SK-N-SH (cell line): ENCODE measurements around the gene CRYBG1. TPM values are rescaled to one million over a fixed set of nuclear protein-coding genes. Genes with fewer than 3 reads are reported as not detected.

Experiments used
- CTCF ChIA-PET: fragments of 300-600, 350-600 bp; formaldehyde crosslinking; extraction: SDS; loops from one replicate; lab custom pipeline; 2021; lab: Yijun Ruan, JAX
- POLR2A ChIA-PET: fragments of 350-600 bp; sonication (Branson Sonifier 250); formaldehyde crosslinking; extraction: SDS; loops from one replicate; lab custom pipeline; 2020; ENCODE audit warnings: antibody characterized with exemption, inconsistent platforms; lab: Yijun Ruan, JAX
- DNase-seq: peaks from one replicate; pipeline ENCODE4 v3.0.0; 2012
- H2AFZ ChIP-seq: fragments of 200-600 bp; sonication (generic); 2 replicates; pipeline ENCODE4 v1.8.1; 2016; ENCODE audit warnings: antibody characterized with exemption, mild to moderate bottlenecking, low read depth
- H3F3A ChIP-seq: fragments of 200-600 bp; sonication (generic); replicated peaks from 2 replicates; pipeline ENCODE3; 2016; ENCODE audit warnings: antibody characterized with exemption, mild to moderate bottlenecking; ENCODE audit not compliant: insufficient read depth
- H3K27ac ChIP-seq, 2 experiments: fragments of 200-500 bp in 1 of 2; fragments of 200-600 bp in 1 of 2; sonication (Bioruptor generic) in 1 of 2; sonication (generic), shearing (Covaris generic) in 1 of 2; 2 replicates each; pipeline versions ENCODE4 v1.5.1 to v1.6.1; 2014 to 2016; ENCODE audit warnings: low read depth in 2 of 2, inconsistent platforms in 1 of 2, low read length in 1 of 2, mild to moderate bottlenecking in 1 of 2, mixed read lengths in 1 of 2
- H3K27me3 ChIP-seq: fragments of 200-600 bp; sonication (generic), shearing (Covaris generic); 2 replicates; pipeline ENCODE4 v1.6.1; 2016; ENCODE audit warnings: mixed run types; ENCODE audit not compliant: insufficient read depth
- H3K36me3 ChIP-seq, 2 experiments: fragments of 200-500 bp in 1 of 2; fragments of 200-600 bp in 1 of 2; sonication (Bioruptor generic) in 1 of 2; sonication (generic) in 1 of 2; replicated peaks in 1 of 2; 2 replicates each; pipeline versions ENCODE3 to v1.5.1; 2014 to 2016; ENCODE audit warnings: low read length in 1 of 2, mild to moderate bottlenecking in 1 of 2; ENCODE audit not compliant: insufficient read depth in 2 of 2, control insufficient read depth in 1 of 2
- H3K4me1 ChIP-seq, 2 experiments: fragments of 200-500 bp in 1 of 2; fragments of 200-600 bp in 1 of 2; sonication (Bioruptor generic) in 1 of 2; sonication (generic), shearing (Covaris generic) in 1 of 2; 2 replicates each; pipeline versions ENCODE4 v1.5.1 to v1.6.1; 2014 to 2016; ENCODE audit warnings: low read depth in 1 of 2, low read length in 1 of 2, mixed run types in 1 of 2; ENCODE audit not compliant: insufficient read depth in 2 of 2, control insufficient read depth in 1 of 2
- H3K4me2 ChIP-seq: fragments of 200-600 bp; sonication (generic), shearing (Covaris generic); 2 replicates; pipeline ENCODE4 v1.6.1; 2017; ENCODE audit warnings: mixed run types
- H3K4me3 ChIP-seq, 2 experiments: fragments of 200-500 bp in 1 of 2; fragments of 200-600 bp in 1 of 2; sonication (Bioruptor generic) in 1 of 2; sonication (generic), shearing (Covaris generic) in 1 of 2; 2 replicates each; pipeline versions ENCODE4 v1.5.1 to v1.8.1; 2014 to 2016; ENCODE audit warnings: low read depth in 2 of 2, inconsistent platforms in 1 of 2, low read length in 1 of 2, mild to moderate bottlenecking in 1 of 2, mixed read lengths in 1 of 2, moderate library complexity in 1 of 2
- H3K79me2 ChIP-seq: fragments of 200-600 bp; sonication (generic); 2 replicates; pipeline ENCODE4 v1.8.1; 2017; ENCODE audit warnings: mild to moderate bottlenecking; ENCODE audit not compliant: insufficient read depth
- H3K9ac ChIP-seq: fragments of 200-600 bp; sonication (generic); 2 replicates; pipeline ENCODE4 v1.6.1; 2017; ENCODE audit warnings: mixed run types
- H3K9me2 ChIP-seq: fragments of 200-600 bp; sonication (generic); 2 replicates; pipeline ENCODE4 v1.6.1; 2017; ENCODE audit warnings: mixed run types
- H3K9me3 ChIP-seq: fragments of 200-600 bp; sonication (generic); 2 replicates; pipeline ENCODE4 v1.6.1; 2017; ENCODE audit warnings: mixed run types, mild to moderate bottlenecking, moderate library complexity
- H4K20me1 ChIP-seq: fragments of 200-600 bp; sonication (generic); 2 replicates; pipeline ENCODE4 v1.6.1; 2017; ENCODE audit warnings: mild to moderate bottlenecking, mixed run types; ENCODE audit not compliant: insufficient read depth
- ELF1 ChIP-seq: IDR thresholded peaks from 2 replicates; pipeline ENCODE4 v1.4.0; 2012
- EZH2phosphoT487 ChIP-seq: fragments of 200-600 bp; sonication (generic); IDR thresholded peaks from 2 replicates; pipeline ENCODE4 v1.6.1; 2017; ENCODE audit warnings: low read depth, mixed run types, mild to moderate bottlenecking, antibody characterized with exemption, moderate library complexity, borderline replicate concordance
- FOSL2 ChIP-seq: IDR thresholded peaks from 2 replicates; pipeline ENCODE4 v1.4.0; 2012; ENCODE audit warnings: low read depth, mild to moderate bottlenecking, moderate library complexity, borderline replicate concordance
- FOXM1 ChIP-seq: IDR thresholded peaks from 2 replicates; pipeline ENCODE4 v1.4.0; 2012; ENCODE audit warnings: low read depth, mild to moderate bottlenecking
- JUND ChIP-seq: IDR thresholded peaks from 2 replicates; pipeline ENCODE4 v1.4.0; 2012
- MEF2A ChIP-seq: IDR thresholded peaks from 2 replicates; pipeline ENCODE4 v1.4.0; 2012; ENCODE audit warnings: low read depth, borderline replicate concordance
- NFIC ChIP-seq: IDR thresholded peaks from 2 replicates; pipeline ENCODE4 v1.4.0; 2012; ENCODE audit warnings: borderline replicate concordance
- RCOR1 ChIP-seq: fragments of 150-350 bp; IDR thresholded peaks from 2 replicates; pipeline ENCODE4 v1.6.1; 2017; ENCODE audit warnings: antibody characterized with exemption, low read length
- REST ChIP-seq: IDR thresholded peaks from 2 replicates; pipeline ENCODE4 v1.6.1; 2012; ENCODE audit warnings: mild to moderate bottlenecking, low read depth, low read length, moderate library complexity
- SIN3A ChIP-seq: IDR thresholded peaks from 2 replicates; pipeline ENCODE4 v1.6.1; 2012; ENCODE audit warnings: low read depth, mild to moderate bottlenecking, low read length, moderate library complexity, borderline replicate concordance
- TAF1 ChIP-seq: IDR thresholded peaks from 2 replicates; pipeline ENCODE4 v1.6.1; 2012; ENCODE audit warnings: low read depth, mild to moderate bottlenecking, low read length, moderate library complexity, borderline replicate concordance
- TEAD4 ChIP-seq: IDR thresholded peaks from 2 replicates; pipeline ENCODE4 v1.4.0; 2012; ENCODE audit warnings: mild to moderate bottlenecking, borderline replicate concordance; ENCODE audit not compliant: insufficient read depth
- ZBTB33 ChIP-seq: IDR thresholded peaks from 2 replicates; pipeline ENCODE4 v1.4.0; 2012; ENCODE audit warnings: low read depth, borderline replicate concordance
- WGBS: methylation state at CpG from one replicate; pipeline ENCODE4 v1.1.6; 2017; ENCODE audit warnings: low lambda C conversion rate; 5-methylcytosine and 5-hydroxymethylcytosine counted together
- polyA plus RNA-seq, 3 experiments: library from polyadenylated mRNA; depleted of rRNA; stranded (reverse); fragments of >200 nt; gene quantifications; 2 replicates each; pipeline ENCODE4 v1.2.3, GENCODE V29; 2012
- TF ChIP-seq, protein P1 (sequence below): fragments of 150-350 bp; IDR thresholded peaks from 2 replicates; pipeline ENCODE4 v1.6.1; 2016; ENCODE audit warnings: mild to moderate bottlenecking, low read depth, low read length
- TF ChIP-seq, protein P2 (sequence below): IDR thresholded peaks from 2 replicates; pipeline ENCODE4 v1.4.0; 2012; ENCODE audit warnings: low read depth, borderline replicate concordance

The CRYBG1 gene
- polyA plus RNA-seq, 1 of the 3 experiments (the other 2 are of a cell fraction): 13.8 TPM

GRCh38 chr6:106390088-106390487 is 29.6 kb downstream of the CRYBG1 start (continued):
- TF ChIP-seq, protein P1, sequence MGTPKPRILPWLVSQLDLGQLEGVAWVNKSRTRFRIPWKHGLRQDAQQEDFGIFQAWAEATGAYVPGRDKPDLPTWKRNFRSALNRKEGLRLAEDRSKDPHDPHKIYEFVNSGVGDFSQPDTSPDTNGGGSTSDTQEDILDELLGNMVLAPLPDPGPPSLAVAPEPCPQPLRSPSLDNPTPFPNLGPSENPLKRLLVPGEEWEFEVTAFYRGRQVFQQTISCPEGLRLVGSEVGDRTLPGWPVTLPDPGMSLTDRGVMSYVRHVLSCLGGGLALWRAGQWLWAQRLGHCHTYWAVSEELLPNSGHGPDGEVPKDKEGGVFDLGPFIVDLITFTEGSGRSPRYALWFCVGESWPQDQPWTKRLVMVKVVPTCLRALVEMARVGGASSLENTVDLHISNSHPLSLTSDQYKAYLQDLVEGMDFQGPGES: no peak
- TF ChIP-seq, all 33 proteins: peak for 0

DNA sequence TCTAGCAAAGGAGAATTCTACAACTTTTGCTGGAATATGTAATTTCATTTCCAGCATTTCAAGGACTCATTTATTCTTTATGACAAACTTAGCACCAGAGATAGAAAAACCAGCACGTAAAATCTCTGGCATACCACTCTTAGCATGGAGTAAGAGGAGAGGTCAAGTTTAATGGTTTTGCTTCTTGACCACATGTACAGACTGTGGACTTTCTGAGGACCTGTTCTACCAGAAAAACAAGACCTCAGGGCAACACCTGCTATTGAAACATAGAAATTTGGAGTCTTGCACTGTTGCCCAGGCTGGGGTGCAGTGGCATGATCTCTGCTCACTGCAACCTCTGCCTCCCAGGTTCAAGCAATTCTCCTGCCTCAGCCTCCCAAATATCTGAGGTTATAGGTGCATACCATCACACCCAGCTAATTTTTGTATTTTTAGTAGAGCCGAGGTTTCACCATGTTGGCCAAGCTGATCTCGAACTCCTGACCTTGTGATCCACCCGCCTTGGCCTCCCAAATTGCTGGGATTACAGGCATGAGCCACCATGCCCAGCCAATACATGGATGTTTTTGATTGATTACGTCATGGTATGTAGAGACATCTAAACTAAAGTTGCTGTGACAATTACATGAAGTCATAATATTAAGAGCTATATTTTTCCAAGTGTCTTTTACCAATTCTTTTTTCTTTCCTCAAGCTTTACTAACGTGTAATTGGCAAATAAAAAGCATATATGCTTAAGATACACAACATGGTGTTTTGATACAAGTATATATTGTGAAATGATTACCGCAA is 36.1 kb downstream of the CRYBG1 start:
- no peaks in the 10 kb centered on the region for H3K79me2 ChIP-seq
- no peak overlapping the region for H3K27ac ChIP-seq
- H3K4me2 ChIP-seq: no peak overlapping the region
- no peak overlapping the region for H2AFZ ChIP-seq
- no peaks in the 10 kb centered on the region for H4K20me1 ChIP-seq
- TF ChIP-seq REST: no peak
- TF ChIP-seq ELF1: no peak
- TF ChIP-seq ZBTB33: no peak
- TF ChIP-seq TEAD4: no peak
- TF ChIP-seq SIN3A: no peak
- TF ChIP-seq JUND: no peak
- TF ChIP-seq, protein P2, sequence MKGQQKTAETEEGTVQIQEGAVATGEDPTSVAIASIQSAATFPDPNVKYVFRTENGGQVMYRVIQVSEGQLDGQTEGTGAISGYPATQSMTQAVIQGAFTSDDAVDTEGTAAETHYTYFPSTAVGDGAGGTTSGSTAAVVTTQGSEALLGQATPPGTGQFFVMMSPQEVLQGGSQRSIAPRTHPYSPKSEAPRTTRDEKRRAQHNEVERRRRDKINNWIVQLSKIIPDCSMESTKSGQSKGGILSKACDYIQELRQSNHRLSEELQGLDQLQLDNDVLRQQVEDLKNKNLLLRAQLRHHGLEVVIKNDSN: no peak
- no peak for TF ChIP-seq NFIC
- TF ChIP-seq TAF1: no peak
- TF ChIP-seq RCOR1: no peak
- no peak for TF ChIP-seq EZH2phosphoT487
- TF ChIP-seq FOSL2: no peak
- no peak for TF ChIP-seq MEF2A
- TF ChIP-seq, protein P1: no peak
- no peak for TF ChIP-seq FOXM1
- POLR2A ChIA-PET: interaction anchor here (0.6 kb wide), 1 partner anchor 556 kb away, joined by 4 read pairs; no protein-coding TSS in a partner anchor
- 29% methylated on average over 7 of the region's 7 CpGs for WGBS
- no peaks in the 10 kb centered on the region for H3K9me2 ChIP-seq
- no peak overlapping the region for H3K4me3 ChIP-seq
- H3F3A ChIP-seq: no peaks in the 10 kb centered on the region
- DNase-seq: no peak
- H3K4me1 ChIP-seq: no peaks in the 10 kb centered on the region
- peaks cover 11% of the 10 kb centered on the region; the same call in 1 of the 2 replicates for H3K27me3 ChIP-seq
- CTCF ChIA-PET: interaction anchor here (0.7 kb wide), 1 partner anchor 9 kb away, joined by 3 read pairs; no protein-coding TSS in a partner anchor
- H3K9me3 ChIP-seq: no peaks in the 10 kb centered on the region
- H3K36me3 ChIP-seq: no peaks in the 10 kb centered on the region
- no peak overlapping the region for H3K9ac ChIP-seq
